ENCODE results near the gene NAV2.

GRCh38 chr11:20054584-20054983, 341.9 kb downstream of the NAV2 start:
- TF ChIP-seq CTCF (conservative IDR thresholded peaks at IDR 0.05 in 1 of 2, IDR thresholded peaks at IDR 0.05 in 1 of 2; ENCODE audit: low read depth in 1 of 2, low read length in 2 of 2) (no peak), EZH2 (IDR thresholded peaks at IDR 0.05; ENCODE audit: low read length, missing control alignments) (no peak)
